ENCODE data around the gene NFS1. TPM values are rescaled to one million over a fixed set of nuclear protein-coding genes. Genes with fewer than 3 reads are reported as not detected.

Gene NFS1
- total RNA-seq, 1 donor from 2014 or later, result 26.0 TPM

- H3K4me3 Mint-ChIP-seq (ENCODE audit: unreplicated experiment), result no peak overlapping the region
- H3K9me3 Mint-ChIP-seq (ENCODE audit: unreplicated experiment), result no peaks in the 10 kb centered on the region
- H3K4me1 Mint-ChIP-seq (ENCODE audit: unreplicated experiment), result peaks cover 31% of the 10 kb centered on the region
- no peaks in the 10 kb centered on the region for H3K27me3 Mint-ChIP-seq (ENCODE audit: unreplicated experiment)
- peaks cover 12% of the 10 kb centered on the region for H3K36me3 Mint-ChIP-seq (ENCODE audit: unreplicated experiment)
- no peak for DNase-seq (ENCODE audit: extremely low spot score, unreplicated experiment)
- no peak overlapping the region for H3K27ac Mint-ChIP-seq (ENCODE audit: unreplicated experiment)
- no peak for TF ChIP-seq CTCF (IDR thresholded peaks at IDR 0.05)
Observed at GRCh38 chr20:35620818-35621559, 78.2 kb downstream of the NFS1 start.

- Mint-ChIP-seq H3K4me3 (ENCODE audit: unreplicated experiment) (peak overlapping the region; percentile 75), H3K27ac (ENCODE audit: unreplicated experiment) (no peak overlapping the region), H3K4me1 (ENCODE audit: unreplicated experiment) (peaks cover 34% of the 10 kb centered on the region), H3K9me3 (ENCODE audit: unreplicated experiment) (no peaks in the 10 kb centered on the region), H3K36me3 (ENCODE audit: unreplicated experiment) (peaks cover 3% of the 10 kb centered on the region), H3K27me3 (ENCODE audit: unreplicated experiment) (no peaks in the 10 kb centered on the region)
- peak; percentile 45 for TF ChIP-seq CTCF (IDR thresholded peaks at IDR 0.05)
- no peak for DNase-seq (ENCODE audit: extremely low spot score, unreplicated experiment)
Observed at GRCh38 chr20:35619196-35620095, 79.7 kb downstream of the NFS1 start.

GRCh38 chr20:35618263-35619131 lies 80.7 kb downstream of the NFS1 start:
- H3K36me3 Mint-ChIP-seq (ENCODE audit: unreplicated experiment), result peaks cover 3% of the 10 kb centered on the region
- DNase-seq (ENCODE audit: extremely low spot score, unreplicated experiment), result no peak
- TF ChIP-seq CTCF (IDR thresholded peaks at IDR 0.05), result no peak
- H3K4me1 Mint-ChIP-seq (ENCODE audit: unreplicated experiment), result peaks cover 34% of the 10 kb centered on the region
- H3K27ac Mint-ChIP-seq (ENCODE audit: unreplicated experiment), result no peak overlapping the region
- H3K27me3 Mint-ChIP-seq (ENCODE audit: unreplicated experiment), result no peaks in the 10 kb centered on the region
- H3K4me3 Mint-ChIP-seq (ENCODE audit: unreplicated experiment), result peak overlapping the region; percentile 75
- no peaks in the 10 kb centered on the region for H3K9me3 Mint-ChIP-seq (ENCODE audit: unreplicated experiment)

Other genes starting within 250 kb of the NFS1 start
- 57.1 and 58.5 TPM in 2 replicates for gene CEP250, start 243.8 kb downstream of the NFS1 start, total RNA-seq
- not detected in 2 replicates for gene C20orf173, start 169.7 kb downstream of the NFS1 start, total RNA-seq
- gene ERGIC3, start 157.3 kb downstream of the NFS1 start, total RNA-seq, result 313 and 323 TPM in 2 replicates
- gene SPAG4, start 83.5 kb downstream of the NFS1 start, total RNA-seq, result 1.8 and 1.9 TPM in 2 replicates
- 164 and 180 TPM in 2 replicates for gene CPNE1, start 34.5 kb downstream of the NFS1 start, total RNA-seq
- gene RBM12, start 34.5 kb downstream of the NFS1 start, total RNA-seq, result 85.5 and 97.3 TPM in 2 replicates
- 110 and 116 TPM in 2 replicates for gene ROMO1, start 53 bp upstream of the NFS1 start, total RNA-seq
- 324 and 329 TPM in 2 replicates for gene RBM39, start 42.9 kb upstream of the NFS1 start, total RNA-seq
- 38.1 and 42.1 TPM in 2 replicates for gene PHF20, start 72.7 kb upstream of the NFS1 start, total RNA-seq

Data from osteocyte (in vitro differentiated cells).